HPDE6-E6E7 (cell line): ENCODE results near the gene IFNA14.
"Not testable (repeated sequence)": the region's sequence is repeated elsewhere in the genome, so short reads cannot be mapped to it uniquely, and the experiment has no call there.

ENCODE experiments used
- DNase-seq: peaks from one replicate; pipeline ENCODE4 v3.0.0; 2011; ENCODE audit warnings: missing footprints; ENCODE audit errors: extremely low spot score

Gene IFNA14

DNA sequence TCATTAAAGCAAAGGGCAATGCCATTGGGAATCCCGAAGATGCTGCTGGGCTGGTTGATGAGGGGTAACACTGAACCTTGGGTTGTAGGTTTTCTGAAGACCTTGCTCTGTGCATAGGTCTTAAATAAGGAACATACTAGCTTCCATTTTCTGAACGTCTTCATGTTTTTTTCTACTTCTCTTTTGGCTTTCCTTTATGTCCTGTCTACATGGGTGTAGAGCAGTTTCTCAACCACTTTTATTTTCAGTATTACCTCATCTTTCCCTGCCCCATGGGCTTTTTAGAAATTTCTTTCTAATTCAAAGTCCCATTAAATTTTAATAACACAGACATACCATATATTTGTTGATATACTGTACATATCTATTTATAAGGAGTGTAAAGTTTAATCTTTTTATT, at the start of gene IFNA14:
Gene IFNA14, minus strand, starts transcription at position 95 of the 400 bp plus-strand sequence. Its CDS starts 70 bp downstream, at position 25.
- no peak for DNase-seq

DNA sequence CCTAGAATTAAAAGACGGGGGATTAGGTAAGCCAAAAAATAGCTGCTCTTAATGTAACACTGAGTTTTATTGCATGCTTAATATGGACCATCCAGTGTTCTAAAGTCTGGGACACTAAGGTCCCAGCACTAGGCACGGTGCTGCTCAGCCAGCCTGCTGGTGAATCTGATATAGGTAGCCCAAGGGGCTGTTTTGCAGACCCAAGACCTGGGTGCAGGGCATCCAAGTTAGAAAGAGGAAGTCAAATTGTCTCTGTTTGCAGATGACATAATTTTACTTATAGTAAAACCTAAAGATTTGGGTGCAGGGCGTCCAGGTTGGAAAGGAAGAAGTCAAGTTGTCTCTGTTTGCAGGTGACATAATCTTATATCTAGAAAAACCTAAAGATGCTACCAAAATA, 47.5 kb upstream of the IFNA14 start:
- DNase-seq, result no peak

DNA sequence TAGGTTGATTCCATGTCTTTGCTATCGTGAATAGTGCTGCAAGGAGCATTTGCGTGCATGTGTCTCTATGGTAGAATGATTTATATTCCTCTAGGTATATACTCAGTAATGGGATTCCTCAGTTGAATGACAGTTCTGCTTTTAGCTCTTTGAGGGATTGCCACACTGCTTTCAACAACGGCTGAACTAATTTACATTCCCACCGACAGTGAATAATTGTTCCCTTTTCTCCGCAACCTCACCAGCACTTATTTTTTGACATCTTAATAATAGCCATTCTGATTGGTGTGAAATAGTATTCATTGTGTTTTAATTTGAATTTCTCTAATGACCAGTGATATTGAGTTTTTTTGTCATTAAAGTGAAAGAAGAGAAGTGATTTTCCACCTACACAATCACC, 46.9 kb upstream of the IFNA14 start:
- DNase-seq, result no peak

DNA sequence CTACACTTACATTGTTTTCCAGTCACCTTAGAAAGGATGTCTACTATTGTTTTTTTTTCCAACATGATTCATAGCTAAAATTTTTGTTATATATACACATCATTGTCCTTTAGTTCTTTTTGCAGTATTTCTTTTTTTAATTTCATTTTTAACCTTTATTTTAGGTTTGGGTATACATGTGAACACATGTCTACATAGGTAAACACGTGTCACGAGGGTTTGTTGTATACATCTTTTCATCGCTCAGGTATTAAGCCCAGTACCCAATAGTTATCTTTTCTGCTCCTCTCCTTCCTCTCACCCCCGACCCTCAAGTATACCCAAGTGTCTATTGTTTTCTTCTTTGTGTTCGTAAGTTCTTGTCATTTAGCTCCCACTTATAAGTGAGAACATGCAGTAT, 46.3 kb upstream of the IFNA14 start:
- no peak for DNase-seq

DNA sequence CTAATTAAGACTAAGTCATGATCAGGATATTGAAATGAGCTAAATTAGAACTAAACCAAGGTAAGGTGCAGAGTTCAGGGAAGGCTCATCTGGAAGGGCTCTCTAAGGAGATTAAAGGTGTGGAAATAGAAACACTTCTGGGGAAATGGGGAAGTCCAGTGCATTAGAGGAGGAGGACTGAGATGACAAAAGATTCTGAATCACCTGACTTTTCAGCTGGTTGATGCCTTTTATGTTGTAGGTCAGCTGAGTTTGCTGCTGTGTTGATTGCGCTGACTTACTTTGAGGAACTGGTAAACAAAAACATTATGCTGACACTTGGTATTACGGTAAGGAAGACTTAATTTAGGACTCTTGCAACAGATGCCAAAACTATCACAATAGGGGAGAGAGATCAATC, 41.5 kb upstream of the IFNA14 start:
- no peak for DNase-seq

DNA sequence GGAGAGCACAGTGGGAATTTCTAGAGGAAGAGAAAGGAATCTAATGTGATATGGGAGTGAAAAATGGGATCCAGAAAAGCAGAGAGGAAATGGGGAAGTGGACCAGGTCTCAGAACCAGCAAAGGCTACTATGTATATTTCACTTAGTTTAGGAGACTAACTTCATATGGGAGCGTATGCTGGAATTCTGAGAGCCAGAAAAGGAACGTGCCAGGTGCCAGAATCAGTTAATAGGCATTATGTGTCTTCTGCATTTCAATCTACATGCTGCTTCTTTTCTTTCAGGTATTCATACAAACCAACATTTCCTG, 28.5 kb upstream of the IFNA14 start:
- no peak for DNase-seq

DNA sequence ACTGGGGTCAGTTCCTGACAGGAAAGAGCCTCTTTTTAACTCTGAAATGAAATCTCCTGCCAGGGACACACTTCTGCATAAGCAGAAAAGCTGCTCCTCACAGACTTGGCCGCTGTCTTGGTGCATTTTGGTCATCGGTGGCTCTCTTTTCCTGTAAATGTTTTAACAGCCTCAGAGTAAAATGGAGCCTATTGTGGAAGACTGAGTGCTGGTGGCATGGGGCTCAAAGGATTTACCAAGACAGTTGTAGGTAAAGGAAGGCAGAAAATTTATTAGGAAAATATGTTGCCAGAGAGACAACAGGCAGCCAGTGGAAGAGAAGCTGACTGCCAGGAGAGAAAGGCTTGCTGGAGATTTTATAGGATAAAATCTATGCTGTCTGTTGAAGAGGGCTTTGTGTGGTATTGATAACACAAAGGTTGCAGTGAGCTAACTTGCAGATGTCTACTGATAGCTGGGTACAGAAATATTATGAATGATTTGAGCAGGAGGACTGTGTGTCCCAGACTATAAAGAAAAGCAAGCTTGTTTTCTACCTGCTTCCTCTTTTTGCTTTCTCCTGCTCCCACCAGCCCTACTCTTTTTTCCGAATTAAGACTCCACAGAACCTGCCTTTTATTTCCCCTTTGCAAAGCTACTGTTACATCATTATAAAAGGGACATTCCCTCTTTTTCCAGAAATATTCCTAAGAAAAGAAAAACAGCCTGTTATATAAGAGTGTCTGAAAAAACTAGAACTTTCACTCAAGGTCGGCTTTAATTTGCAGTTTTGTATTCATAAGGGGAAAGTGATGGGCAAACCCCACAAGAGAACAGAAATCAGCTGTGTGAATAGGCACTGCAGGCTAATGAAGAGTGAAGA, 27.9 kb upstream of the IFNA14 start:
- DNase-seq, result no peak

DNA sequence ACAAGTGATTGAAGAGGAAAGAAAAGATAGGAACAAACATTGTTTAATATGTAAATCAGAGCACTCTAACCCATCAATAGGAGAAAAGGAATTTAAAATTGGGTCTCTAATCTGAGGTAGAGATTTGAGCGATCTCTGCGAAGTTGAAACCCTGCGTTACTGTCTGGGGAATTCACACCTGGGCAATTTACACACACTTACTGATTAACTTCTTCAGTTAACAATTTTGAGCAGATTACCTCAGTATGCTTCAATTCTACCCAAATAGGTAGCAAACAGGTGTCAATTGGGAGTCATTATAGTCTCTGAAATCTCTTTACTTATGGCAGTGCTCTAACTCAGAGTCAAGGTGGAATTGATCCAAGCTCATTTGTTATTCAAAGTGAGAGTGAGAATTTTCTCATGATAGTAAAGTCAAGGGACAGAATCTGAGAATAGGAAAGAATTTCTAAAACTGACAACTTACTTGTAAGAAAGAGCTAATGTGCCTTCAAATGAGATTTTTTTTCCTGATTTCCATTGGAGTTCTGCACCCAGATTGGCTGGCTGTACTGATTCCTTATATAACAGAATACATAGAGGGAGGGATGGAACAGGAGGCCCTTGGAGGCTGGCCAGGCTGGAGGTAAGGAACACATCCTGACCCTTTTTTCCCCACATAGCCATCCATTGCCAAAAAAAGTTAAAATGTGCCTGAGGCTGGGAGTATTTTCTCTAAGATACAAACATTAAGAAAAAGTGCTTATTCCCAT, 27.1 kb upstream of the IFNA14 start:
- DNase-seq, result no peak

DNA sequence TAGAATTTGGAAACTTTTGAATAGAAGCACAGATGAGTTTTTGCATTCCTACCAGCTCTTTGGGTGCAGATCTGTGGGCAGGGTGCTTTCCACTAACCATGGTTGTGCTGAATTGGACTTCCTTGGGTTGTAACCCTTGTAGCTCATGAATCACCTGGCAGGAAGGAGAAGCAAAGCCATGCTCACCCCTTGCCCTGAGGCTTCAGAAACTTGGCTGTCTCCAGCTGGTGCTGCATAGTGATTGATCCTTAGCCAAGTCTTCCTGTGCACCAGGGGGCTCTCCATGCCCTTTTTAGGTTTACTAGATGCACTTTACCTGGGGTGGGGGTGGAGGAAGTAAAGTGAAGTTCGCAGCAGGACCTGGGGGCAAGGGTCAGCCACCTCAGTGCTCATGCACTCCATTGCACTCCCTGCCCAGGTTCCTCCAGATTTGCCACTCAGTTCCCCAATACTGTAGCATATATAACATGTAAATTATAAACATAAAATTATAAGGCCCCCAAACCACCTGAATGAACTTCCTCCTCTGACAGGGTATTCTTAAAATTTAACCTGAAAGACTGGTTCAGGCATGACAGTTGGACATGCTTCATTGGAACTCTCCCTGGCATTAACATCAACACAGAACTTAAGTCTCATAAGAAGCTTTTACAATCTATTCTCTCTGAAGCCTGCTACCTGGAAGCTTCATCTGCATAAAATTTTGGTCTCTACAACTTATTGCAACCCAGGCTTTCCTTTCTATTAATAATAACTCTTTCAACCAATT, 25.8 kb upstream of the IFNA14 start:
- DNase-seq, result no peak

DNA sequence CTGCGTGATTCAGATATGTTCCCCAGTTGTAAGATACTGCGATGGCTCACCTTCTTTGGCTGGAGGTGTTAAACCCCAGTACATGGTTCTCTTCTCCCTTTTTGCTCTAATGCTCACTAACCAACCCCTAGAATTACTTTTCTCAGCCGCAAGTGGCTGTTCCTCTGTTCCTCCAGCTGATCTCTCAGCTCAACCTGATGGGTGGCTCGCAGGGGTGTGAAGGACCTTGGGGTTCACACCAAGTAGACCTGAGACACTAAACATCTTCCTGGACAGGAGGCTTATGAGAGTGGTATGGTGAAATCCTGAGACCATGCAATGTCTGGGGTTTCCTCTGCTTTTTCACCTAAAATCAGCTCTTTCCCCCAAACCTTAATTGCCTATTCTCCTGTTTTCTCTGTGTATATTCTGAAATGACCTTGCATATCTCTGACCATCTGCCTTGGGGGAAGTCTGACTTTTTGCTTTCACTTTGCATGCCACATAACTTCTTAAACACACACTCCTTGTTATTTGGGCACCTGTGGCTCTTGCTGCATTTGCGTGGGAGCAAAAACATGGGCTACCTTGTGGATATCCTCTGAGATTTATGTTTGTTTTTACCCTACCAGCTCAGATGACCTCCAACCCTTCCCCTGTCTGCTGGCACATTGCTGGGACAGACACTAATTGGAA, 15.9 kb upstream of the IFNA14 start:
- DNase-seq, result no peak

DNA sequence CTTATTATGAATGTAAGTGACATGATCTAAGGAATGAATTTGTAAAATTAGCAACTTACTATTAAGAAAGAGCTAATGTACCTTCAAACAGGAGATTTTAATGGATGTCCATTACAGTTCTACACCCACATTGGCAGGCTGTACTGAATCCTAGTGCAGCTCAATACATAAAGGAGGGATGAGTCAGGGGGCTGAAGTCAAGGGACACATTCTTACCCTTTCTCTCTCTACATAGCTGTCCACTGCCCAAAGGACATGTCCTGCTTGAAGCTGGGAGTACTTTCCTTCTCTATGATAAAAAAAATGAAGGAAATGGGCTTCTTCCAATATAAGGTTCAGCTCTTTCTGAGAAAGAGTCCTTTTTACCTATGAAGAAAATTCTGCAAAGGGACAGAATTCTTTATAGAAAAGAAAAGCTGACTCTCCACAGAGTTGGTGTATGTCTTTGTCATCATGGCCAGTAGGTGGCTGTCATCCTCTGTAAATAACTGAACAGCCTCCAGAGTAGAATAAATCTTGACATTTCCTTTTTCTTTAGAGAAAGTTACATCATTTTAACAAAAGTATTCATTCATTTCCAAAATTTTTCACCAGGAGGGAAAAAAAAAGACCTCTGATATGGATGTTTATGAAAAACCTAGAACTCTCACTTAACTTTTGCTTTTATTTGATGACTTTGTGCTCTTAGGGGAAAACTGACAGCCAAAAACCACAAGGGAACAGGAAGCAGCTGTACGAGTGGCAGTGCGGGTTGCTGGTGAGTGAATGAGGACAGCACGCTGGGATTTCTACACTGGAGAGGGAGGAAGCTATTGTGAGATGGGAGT, 13.1 kb upstream of the IFNA14 start:
- DNase-seq, result peak; percentile 40

DNA sequence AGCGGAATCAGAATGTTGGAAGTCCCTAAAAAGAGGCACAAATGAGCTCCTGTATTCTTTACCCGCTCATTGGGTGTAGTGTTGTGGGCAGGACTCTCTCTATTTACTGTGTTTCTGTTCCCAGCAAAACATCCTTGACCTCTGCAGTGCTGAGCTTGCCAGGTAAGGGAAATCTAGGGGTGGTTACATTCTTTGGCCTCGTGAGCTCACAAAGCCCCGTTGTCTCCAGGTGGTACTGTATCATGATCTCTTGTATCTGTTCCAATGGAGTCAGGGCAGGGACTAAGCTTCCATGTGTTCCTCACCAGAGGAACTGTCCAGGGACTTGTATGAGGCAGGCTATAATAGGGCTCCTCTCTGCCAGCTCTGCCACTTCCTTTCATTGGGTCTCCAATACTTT, 11.8 kb upstream of the IFNA14 start:
- no peak for DNase-seq

DNA sequence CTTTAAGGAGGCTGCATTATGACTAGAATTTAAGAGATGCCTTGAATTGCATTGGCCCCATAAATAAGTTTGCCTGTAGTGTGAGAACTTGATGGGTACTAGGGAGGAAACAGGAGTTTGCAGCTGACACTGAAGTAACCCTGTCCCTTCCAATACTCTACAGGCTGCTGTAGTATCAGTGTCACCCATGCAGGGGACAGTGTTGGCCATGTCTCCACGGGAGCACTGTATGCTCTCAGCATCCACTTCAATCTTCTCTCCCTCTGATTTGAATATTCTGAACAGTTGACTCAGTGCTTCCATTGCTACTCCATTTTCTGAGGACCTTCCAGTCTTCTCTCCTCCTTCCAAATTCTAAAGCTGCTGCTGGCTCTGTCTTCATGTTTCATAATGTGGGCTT, 11.4 kb upstream of the IFNA14 start:
- DNase-seq, result no peak

DNA sequence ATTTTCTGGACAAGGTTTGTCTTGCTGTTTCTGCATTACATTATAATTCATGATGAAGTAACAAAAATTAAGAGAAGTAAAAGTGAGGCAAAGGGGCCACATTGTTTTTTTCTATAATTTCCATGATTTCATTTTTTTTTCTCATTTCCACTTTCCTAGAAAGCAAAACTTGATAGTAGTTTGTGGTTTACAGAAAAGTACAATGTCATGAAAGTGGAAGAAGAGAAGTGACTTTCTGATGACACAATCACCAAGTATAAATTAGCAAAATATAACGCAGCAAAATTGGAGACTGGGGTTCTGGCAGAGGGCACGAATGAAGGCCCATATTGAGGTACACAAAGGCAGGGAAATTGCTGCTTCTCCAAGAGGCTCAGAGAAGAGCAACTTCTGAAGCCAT, 5.0 kb upstream of the IFNA14 start:
- DNase-seq, result no peak

DNA sequence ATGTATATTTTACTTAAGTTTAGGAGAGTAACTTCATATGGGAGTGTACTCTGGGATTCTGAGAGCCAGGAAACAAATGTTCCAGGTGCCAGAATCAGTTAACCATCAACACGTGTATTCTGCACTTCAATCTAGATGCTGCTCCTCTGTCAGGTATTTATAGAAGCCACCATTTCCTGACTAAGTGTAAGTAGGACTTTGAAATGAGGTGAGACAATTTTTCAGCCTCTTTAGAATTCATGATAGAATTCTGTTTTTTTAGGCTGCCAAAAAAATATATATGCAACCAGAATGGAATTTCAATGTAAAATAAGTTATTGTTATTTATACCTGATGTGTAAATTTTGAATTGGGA, 3.5 kb downstream of the IFNA14 start:
- not testable (repeated sequence) for DNase-seq

DNA sequence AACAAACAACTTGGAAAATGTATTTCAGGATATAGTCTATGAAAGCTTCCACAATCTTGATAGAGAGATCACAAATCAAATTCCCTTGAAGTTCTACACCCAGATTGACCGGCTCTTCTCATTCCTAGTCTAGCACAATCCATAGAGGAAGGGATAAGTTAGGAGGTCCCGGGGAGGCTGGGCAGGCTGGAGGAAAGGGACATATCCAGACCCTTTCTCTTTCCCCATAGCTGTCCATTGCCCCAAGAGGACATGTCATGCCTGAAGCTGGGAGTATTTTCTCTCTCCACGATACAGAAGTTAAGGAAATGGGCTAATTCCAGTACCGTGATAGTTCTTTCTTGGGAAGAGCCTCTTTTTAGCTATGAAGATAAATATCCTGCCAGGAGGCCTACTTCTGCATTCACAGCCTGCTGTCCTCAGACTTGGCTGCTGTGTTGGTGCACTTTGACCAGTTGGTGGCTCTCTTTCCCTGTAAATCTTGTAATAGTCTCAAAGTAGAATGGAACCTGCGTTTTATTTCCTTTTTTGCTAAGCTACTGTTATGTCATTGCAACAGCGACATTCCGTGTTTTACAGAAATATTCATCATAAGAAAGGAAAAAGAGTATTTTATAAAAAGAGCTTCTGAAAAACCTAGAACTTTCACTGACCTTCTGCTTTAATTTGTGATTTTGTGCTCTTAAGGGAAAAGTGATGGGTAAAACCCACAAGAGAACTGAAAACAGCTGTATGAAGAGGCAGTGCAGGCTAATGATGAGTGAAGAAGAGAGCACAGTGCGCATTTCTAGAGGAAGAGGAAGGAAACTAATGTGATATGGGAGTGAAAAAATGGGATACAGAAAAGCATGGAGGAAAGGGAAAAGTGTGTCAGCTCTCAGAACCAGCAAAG, 4.1 kb downstream of the IFNA14 start:
- not testable (repeated sequence) for DNase-seq

DNA sequence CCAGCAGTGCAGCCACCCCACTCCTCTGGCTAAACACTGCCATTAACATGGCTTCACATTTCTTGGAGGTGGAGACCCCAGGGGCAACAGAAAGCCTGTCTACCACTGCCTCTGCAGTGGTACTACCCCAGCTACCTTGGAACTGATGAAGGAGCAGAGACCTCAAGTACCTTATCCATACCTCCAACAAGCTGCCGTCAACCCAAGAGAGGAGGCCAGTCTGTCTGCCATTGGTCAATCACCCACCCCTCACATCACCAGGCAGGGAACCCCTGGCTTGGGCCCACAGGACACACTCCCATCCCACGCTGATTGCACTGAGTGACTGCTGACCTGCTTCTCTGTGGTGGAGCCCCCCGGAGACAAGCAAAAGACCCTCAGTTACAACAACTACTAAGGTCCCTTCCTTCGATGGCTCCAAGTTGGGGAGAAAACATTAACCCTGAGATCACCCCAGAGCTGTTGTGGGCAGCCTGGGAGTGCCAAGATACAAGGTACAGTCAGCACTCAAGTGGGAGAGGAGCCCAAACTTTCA, 5.6 kb downstream of the IFNA14 start:
- DNase-seq, result no peak

DNA sequence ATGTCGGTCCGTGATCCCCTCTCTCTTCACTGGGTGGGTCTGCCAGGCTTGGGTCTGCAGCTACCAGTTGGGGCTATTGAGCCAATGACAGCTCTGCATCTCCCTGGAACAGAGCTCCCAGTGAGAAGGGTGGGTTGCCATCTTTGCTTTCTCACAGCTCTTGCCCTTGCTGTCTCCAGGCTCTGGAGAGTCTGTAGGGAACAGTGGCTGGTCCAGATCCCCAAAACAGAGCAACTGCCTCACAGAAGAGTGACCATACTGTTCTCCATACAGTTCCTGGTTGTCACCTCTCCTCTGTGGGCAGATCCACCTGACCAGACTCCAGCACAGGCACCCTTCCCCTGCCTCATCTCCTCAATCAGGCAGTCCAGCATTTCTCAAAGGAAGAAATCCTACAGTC, 6.5 kb downstream of the IFNA14 start:
- DNase-seq, result no peak

DNA sequence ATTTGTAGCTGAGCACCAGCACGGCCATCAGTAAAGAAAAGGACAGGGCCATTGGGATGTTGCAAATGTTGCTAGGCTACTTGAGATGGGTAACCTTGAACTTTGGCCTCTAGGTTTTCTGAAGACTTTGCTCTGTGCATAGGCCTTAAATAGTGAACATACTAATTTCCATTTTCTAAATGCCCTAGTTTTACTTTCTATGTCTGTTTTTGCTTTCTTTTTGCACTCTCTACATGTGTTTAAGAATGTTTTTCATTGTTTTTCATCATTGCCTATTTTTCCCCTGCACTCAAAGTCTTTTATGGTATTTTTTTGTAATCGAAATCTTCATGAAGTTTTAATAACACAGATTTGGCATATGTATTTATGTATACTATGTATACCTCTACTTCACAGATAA, 11.7 kb downstream of the IFNA14 start, which contains the start of gene IFNA17:
Gene IFNA17, minus strand, starts transcription at position 101 of the 400 bp plus-strand sequence. Its CDS starts 49 bp downstream, at position 52.
- DNase-seq, result no peak

DNA sequence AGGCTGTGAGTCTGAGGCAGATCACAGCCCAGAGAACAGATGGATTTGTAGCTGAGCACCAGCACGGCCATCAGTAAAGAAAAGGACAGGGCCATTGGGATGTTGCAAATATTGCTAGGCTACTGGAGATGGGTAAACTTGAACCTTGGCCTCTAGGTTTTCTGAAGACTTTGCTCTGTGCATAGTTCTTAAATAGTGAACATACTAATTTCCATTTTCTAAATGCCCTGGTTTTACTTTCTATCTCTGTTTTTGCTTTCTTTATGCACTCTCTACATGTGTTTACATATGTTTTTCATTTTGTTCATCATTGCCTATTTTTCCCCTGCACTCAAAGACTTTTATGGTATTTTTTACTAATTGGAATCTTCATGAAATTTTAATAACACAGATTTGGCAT, 22.6 kb downstream of the IFNA14 start, which contains the start of gene IFNA16:
Gene IFNA16, minus strand, starts transcription at position 101 of the 400 bp plus-strand sequence. Its CDS starts 6 bp downstream, at position 95.
- DNase-seq, result not testable (repeated sequence)
